Panc1 (cell line): Measurements from ENCODE around the gene LRRC71. TPM values are rescaled to one million over a fixed set of nuclear protein-coding genes. Genes with fewer than 3 reads are reported as not detected.

Experiments used
- ATAC-seq: fragments of 200-7000 bp; cut with Tn5 transposase; 2 replicates; pipeline ENCODE4 v1.9.1; 2020; ENCODE audit warnings: mild to moderate bottlenecking, moderate library complexity
- BruUV-seq: library from RNA; stranded (reverse); fragments of 400-500 nt; replicated peaks from 2 replicates; lab custom pipeline; 2021; lab: Mats Ljungman, UMichigan
- CTCF ChIA-PET: fragments of 300-600 bp; sonication (Branson Sonifier 250); formaldehyde crosslinking; loops from one replicate; lab custom pipeline; 2022; ENCODE audit warnings: antibody characterized with exemption; lab: Charles Lee
- POLR2A ChIA-PET: fragments of 300-600 bp; sonication (Branson Sonifier 250); formaldehyde crosslinking; loops from one replicate; lab custom pipeline; 2022; ENCODE audit warnings: antibody characterized with exemption; lab: Charles Lee
- DNase-seq: peaks from one replicate; pipeline ENCODE4 v3.0.0-alpha.2; 2010; ENCODE audit warnings: low read depth, low spot score
- H3K27ac ChIP-seq: 2 replicates; pipeline ENCODE4 v1.5.1; 2011; ENCODE audit warnings: mild to moderate bottlenecking, low read length, inconsistent platforms
- H3K27me3 ChIP-seq: fragments of 200-500 bp; sonication (Bioruptor generic); 2 replicates; pipeline ENCODE4 v1.6.0; 2014; ENCODE audit warnings: low read length, inconsistent platforms; ENCODE audit not compliant: control insufficient read depth, insufficient read depth
- H3K36me3 ChIP-seq: fragments of 200-500 bp; sonication (Bioruptor generic); 2 replicates; pipeline ENCODE4 v1.5.1; 2014; ENCODE audit warnings: inconsistent platforms, mild to moderate bottlenecking, low read length, moderate library complexity; ENCODE audit not compliant: control insufficient read depth, insufficient read depth
- H3K4me1 ChIP-seq: 2 replicates; pipeline ENCODE4 v1.5.1; 2011; ENCODE audit warnings: inconsistent platforms, mild to moderate bottlenecking, low read length, moderate library complexity; ENCODE audit not compliant: control insufficient read depth, insufficient read depth
- H3K4me3 ChIP-seq, 2 experiments: 2 replicates each; pipeline ENCODE4 v1.5.1; 2011 to 2012; ENCODE audit warnings: low read depth in 2 of 2, low read length in 2 of 2, mild to moderate bottlenecking in 2 of 2, inconsistent platforms in 1 of 2, moderate library complexity in 1 of 2
- H3K9me3 ChIP-seq: fragments of 200-500 bp; sonication (Bioruptor generic); 2 replicates; pipeline ENCODE4 v1.5.1; 2014; ENCODE audit warnings: low read depth, mild to moderate bottlenecking, inconsistent platforms, low read length, moderate library complexity; ENCODE audit not compliant: control insufficient read depth, insufficient read depth
- POLR2AphosphoS5 ChIP-seq: IDR thresholded peaks from 2 replicates; pipeline ENCODE4 v1.6.1; 2012; ENCODE audit warnings: mild to moderate bottlenecking, low read depth, low read length, moderate library complexity
- SIN3A ChIP-seq: IDR thresholded peaks from 2 replicates; pipeline ENCODE4 v1.6.1; 2012; ENCODE audit warnings: low read depth, mild to moderate bottlenecking, low read length, moderate library complexity, borderline replicate concordance; ENCODE audit not compliant: insufficient read depth
- TCF7L2 ChIP-seq: IDR thresholded peaks from 2 replicates; pipeline ENCODE4 v1.6.1; 2011; ENCODE audit warnings: mild to moderate bottlenecking, low read depth, low read length, inconsistent platforms
- in situ Hi-C: cut with HindIII; loops from 2 replicates; pipeline ENCODE4 v1.10.0; 2016; ENCODE audit warnings: low sequenced_read_pairs, low pct_unique_long_range_greater_than_20kb
- intact Hi-C: fragments of 100-400 bp; cut with micrococcal nuclease; formaldehyde crosslinking; loops from one replicate; pipeline ENCODE4 v1.10.0; 2022; ENCODE audit not compliant: unreplicated experiment
- microRNA-seq: library from miRNA; unstranded; fragments of <30 nt; microRNA quantifications from one replicate; pipeline ENCODE4 v1.1.0, GENCODE V29; 2020; ENCODE audit not compliant: unreplicated experiment
- total RNA-seq: library from RNA; stranded (reverse); gene quantifications from one replicate; pipeline ENCODE4 v1.2.1, GENCODE V29; 2021; ENCODE audit not compliant: unreplicated experiment
- TF ChIP-seq, protein P1 (sequence below), 2 experiments: IDR thresholded peaks; 2 replicates each; pipeline ENCODE4 v1.6.1; 2011 to 2012; ENCODE audit warnings: low read depth in 2 of 2, control low read depth in 1 of 2, low read length in 1 of 2, mild to moderate bottlenecking in 1 of 2, moderate library complexity in 1 of 2; ENCODE audit not compliant: insufficient read depth in 1 of 2
- TF ChIP-seq, protein P2 (sequence below): fragments of 450-650 bp; IDR thresholded peaks from 2 replicates; pipeline ENCODE4 v1.5.1; 2017; ENCODE audit warnings: mild to moderate bottlenecking

LRRC71 gene
- total RNA-seq, 1 experiment from 2014 or later, result 0.77 TPM

DNA sequence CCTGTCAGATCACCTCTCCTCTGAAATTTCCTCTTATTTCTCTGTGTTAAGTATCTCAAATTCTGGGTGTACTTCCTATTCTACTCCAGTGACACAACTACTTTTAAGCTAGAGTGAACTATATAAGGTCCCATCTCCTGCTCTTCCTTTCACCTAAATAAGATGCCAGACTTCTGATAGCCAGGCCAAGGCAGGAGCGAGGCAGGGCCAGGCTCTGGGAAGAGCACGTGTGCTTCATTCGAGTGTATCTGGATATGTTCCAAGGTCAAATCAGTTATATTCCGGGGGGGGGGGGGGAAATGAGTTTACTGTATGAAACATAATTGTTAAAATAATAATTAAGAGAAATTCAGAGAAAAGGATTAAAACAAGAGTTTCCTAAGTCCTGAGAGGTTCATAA lies 60.1 kb downstream of the LRRC71 start:
- ChIA-PET POLR2A (no interaction called here), CTCF (no interaction called here)
- ATAC-seq (no peak), DNase-seq (no peak)
- TF ChIP-seq POLR2AphosphoS5 (no peak), TCF7L2 (no peak), SIN3A (no peak)
- TF ChIP-seq, protein P1, sequence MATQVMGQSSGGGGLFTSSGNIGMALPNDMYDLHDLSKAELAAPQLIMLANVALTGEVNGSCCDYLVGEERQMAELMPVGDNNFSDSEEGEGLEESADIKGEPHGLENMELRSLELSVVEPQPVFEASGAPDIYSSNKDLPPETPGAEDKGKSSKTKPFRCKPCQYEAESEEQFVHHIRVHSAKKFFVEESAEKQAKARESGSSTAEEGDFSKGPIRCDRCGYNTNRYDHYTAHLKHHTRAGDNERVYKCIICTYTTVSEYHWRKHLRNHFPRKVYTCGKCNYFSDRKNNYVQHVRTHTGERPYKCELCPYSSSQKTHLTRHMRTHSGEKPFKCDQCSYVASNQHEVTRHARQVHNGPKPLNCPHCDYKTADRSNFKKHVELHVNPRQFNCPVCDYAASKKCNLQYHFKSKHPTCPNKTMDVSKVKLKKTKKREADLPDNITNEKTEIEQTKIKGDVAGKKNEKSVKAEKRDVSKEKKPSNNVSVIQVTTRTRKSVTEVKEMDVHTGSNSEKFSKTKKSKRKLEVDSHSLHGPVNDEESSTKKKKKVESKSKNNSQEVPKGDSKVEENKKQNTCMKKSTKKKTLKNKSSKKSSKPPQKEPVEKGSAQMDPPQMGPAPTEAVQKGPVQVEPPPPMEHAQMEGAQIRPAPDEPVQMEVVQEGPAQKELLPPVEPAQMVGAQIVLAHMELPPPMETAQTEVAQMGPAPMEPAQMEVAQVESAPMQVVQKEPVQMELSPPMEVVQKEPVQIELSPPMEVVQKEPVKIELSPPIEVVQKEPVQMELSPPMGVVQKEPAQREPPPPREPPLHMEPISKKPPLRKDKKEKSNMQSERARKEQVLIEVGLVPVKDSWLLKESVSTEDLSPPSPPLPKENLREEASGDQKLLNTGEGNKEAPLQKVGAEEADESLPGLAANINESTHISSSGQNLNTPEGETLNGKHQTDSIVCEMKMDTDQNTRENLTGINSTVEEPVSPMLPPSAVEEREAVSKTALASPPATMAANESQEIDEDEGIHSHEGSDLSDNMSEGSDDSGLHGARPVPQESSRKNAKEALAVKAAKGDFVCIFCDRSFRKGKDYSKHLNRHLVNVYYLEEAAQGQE (IDR thresholded peaks at IDR 0.05; ENCODE audit: insufficient read depth in 1 of 2, low read depth in 2 of 2, low read length in 1 of 2), result no peak
- TF ChIP-seq, protein P2, sequence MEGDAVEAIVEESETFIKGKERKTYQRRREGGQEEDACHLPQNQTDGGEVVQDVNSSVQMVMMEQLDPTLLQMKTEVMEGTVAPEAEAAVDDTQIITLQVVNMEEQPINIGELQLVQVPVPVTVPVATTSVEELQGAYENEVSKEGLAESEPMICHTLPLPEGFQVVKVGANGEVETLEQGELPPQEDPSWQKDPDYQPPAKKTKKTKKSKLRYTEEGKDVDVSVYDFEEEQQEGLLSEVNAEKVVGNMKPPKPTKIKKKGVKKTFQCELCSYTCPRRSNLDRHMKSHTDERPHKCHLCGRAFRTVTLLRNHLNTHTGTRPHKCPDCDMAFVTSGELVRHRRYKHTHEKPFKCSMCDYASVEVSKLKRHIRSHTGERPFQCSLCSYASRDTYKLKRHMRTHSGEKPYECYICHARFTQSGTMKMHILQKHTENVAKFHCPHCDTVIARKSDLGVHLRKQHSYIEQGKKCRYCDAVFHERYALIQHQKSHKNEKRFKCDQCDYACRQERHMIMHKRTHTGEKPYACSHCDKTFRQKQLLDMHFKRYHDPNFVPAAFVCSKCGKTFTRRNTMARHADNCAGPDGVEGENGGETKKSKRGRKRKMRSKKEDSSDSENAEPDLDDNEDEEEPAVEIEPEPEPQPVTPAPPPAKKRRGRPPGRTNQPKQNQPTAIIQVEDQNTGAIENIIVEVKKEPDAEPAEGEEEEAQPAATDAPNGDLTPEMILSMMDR, result no peak
- no TSS peak for BruUV-seq
- in situ Hi-C loops (no loop called here), intact Hi-C loops (no loop called here)
- H3K4me3 ChIP-seq, result no peak overlapping the region
- peaks cover 23% of the 10 kb centered on the region for H3K36me3 ChIP-seq
- no peaks in the 10 kb centered on the region for H3K9me3 ChIP-seq
- no peaks in the 10 kb centered on the region for H3K4me1 ChIP-seq
- no peak overlapping the region for H3K27ac ChIP-seq
- H3K27me3 ChIP-seq, result no peaks in the 10 kb centered on the region

Small RNAs within 50 kb of the gene (microRNA-seq; reads per million reads assigned to microRNA genes)
- 1.3 reads per million for gene MIR765

Other genes with a start within 250 kb of the LRRC71 start
- gene NES, start 243.2 kb upstream of the LRRC71 start, total RNA-seq, result 56.3 TPM
- gene CRABP2, start 215.0 kb upstream of the LRRC71 start, total RNA-seq, result 1,115 TPM
- 32.8 TPM for gene METTL25B, start 192.2 kb upstream of the LRRC71 start, total RNA-seq
- 40.6 TPM for gene ISG20L2, start 191.9 kb upstream of the LRRC71 start, total RNA-seq
- 80.4 TPM for gene MRPL24, start 179.5 kb upstream of the LRRC71 start, total RNA-seq
- gene HDGF, start 169.0 kb upstream of the LRRC71 start, total RNA-seq, result 325 TPM
- 78.5 TPM for gene PRCC, start 153.1 kb upstream of the LRRC71 start, total RNA-seq
- gene SH2D2A, start 103.8 kb upstream of the LRRC71 start, total RNA-seq, result 0.69 TPM
- gene INSRR, start 61.5 kb upstream of the LRRC71 start, total RNA-seq, result not detected
- gene NTRK1, start 59.8 kb upstream of the LRRC71 start, total RNA-seq, result 0.21 TPM
- gene PEAR1, start 26.9 kb upstream of the LRRC71 start, total RNA-seq, result 16.1 TPM
- gene ARHGEF11, start 125.1 kb downstream of the LRRC71 start, total RNA-seq, result 55.5 TPM
- gene ETV3L, start 179.2 kb downstream of the LRRC71 start, total RNA-seq, result not detected
- gene ETV3, start 217.8 kb downstream of the LRRC71 start, total RNA-seq, result 22.2 TPM